HEK293 (cell line): ENCODE results near the gene SPEM3.

ENCODE experiments used
- CTCF ChIA-PET: fragments of 350-600 bp; formaldehyde crosslinking; extraction: SDS; loops from one replicate; lab custom pipeline; 2021; ENCODE audit warnings: antibody characterized with exemption; lab: Yijun Ruan, JAX
- POLR2A ChIA-PET: fragments of 300-600 bp; formaldehyde crosslinking; extraction: SDS; loops from one replicate; lab custom pipeline; 2020; ENCODE audit warnings: antibody characterized with exemption, inconsistent platforms; lab: Yijun Ruan, JAX
- H3K27ac ChIP-seq: fragments of 200-500 bp; sonication (Bioruptor generic); 2 replicates; pipeline ENCODE4 v1.5.1; 2014; ENCODE audit warnings: low read depth, low read length, control low read depth, inconsistent platforms; ENCODE audit errors: extremely low read depth
- H3K36me3 ChIP-seq, 2 experiments: fragments of 200-500 bp in 1 of 2; sonication (Bioruptor generic) in 1 of 2; 1 replicate in 1 of 2; 2 replicates in 1 of 2; pipeline ENCODE4 v1.5.1; 2014 to 2017; ENCODE audit warnings: inconsistent platforms in 2 of 2, low read length in 2 of 2; ENCODE audit not compliant: control insufficient read depth in 2 of 2, insufficient read depth in 1 of 2
- H3K4me1 ChIP-seq: fragments of 200-500 bp; sonication (Bioruptor generic); 2 replicates; pipeline ENCODE4 v1.5.1; 2014; ENCODE audit warnings: mild to moderate bottlenecking, low read length, inconsistent platforms; ENCODE audit not compliant: control insufficient read depth, insufficient read depth
- H3K4me3 ChIP-seq: 2 replicates; pipeline ENCODE4 v1.5.1; 2011; ENCODE audit warnings: low read depth, mild to moderate bottlenecking, control low read depth, low read length, moderate library complexity
- H3K9me3 ChIP-seq: fragments of 200-500 bp; sonication (Bioruptor generic); 2 replicates; pipeline ENCODE4 v1.5.1; 2014; ENCODE audit warnings: low read depth, low read length, inconsistent platforms; ENCODE audit not compliant: control insufficient read depth, insufficient read depth
- GFI1B ChIP-seq: fragments of 450-650 bp; formaldehyde crosslinking; IDR thresholded peaks from 2 replicates; pipeline ENCODE4 v1.5.1; 2016; ENCODE audit warnings: missing biosample characterization, missing genetic modification characterization
- OVOL3 ChIP-seq: fragments of 450-650 bp; formaldehyde crosslinking; IDR thresholded peaks from 2 replicates; pipeline ENCODE4 v1.5.1; 2016; ENCODE audit warnings: missing biosample characterization, missing genetic modification characterization
- PRDM1 ChIP-seq: fragments of 450-650 bp; formaldehyde crosslinking; IDR thresholded peaks from 2 replicates; pipeline ENCODE4; 2016; ENCODE audit warnings: missing biosample characterization, missing genetic modification characterization
- RBAK ChIP-seq: fragments of 450-650 bp; formaldehyde crosslinking; IDR thresholded peaks from 2 replicates; pipeline ENCODE4 v1.5.1; 2016; ENCODE audit warnings: missing biosample characterization, missing genetic modification characterization
- ZBTB20 ChIP-seq: fragments of 450-650 bp; formaldehyde crosslinking; IDR thresholded peaks from 2 replicates; pipeline ENCODE4 v1.5.1; 2016; ENCODE audit warnings: missing biosample characterization, missing genetic modification characterization
- ZFP41 ChIP-seq: fragments of 450-650 bp; formaldehyde crosslinking; IDR thresholded peaks from 2 replicates; pipeline ENCODE4 v1.5.1; 2016; ENCODE audit warnings: missing biosample characterization, missing genetic modification characterization, borderline replicate concordance
- ZIC2 ChIP-seq: fragments of 450-650 bp; formaldehyde crosslinking; IDR thresholded peaks from 2 replicates; pipeline ENCODE4 v1.5.1; 2016; ENCODE audit warnings: missing biosample characterization, missing genetic modification characterization
- ZNF112 ChIP-seq: fragments of 450-650 bp; formaldehyde crosslinking; IDR thresholded peaks from 2 replicates; pipeline ENCODE4 v1.5.0; 2017; ENCODE audit warnings: missing biosample characterization, missing genetic modification characterization
- ZNF138 ChIP-seq: fragments of 450-650 bp; formaldehyde crosslinking; IDR thresholded peaks from 2 replicates; pipeline ENCODE4 v1.5.1; 2016; ENCODE audit warnings: missing biosample characterization, missing genetic modification characterization, borderline replicate concordance
- ZNF2 ChIP-seq: fragments of 450-650 bp; formaldehyde crosslinking; IDR thresholded peaks from 2 replicates; pipeline ENCODE4 v1.5.1; 2016; ENCODE audit warnings: missing biosample characterization, missing genetic modification characterization
- ZNF23 ChIP-seq: fragments of 450-650 bp; formaldehyde crosslinking; IDR thresholded peaks from 2 replicates; pipeline ENCODE4 v1.5.1; 2016; ENCODE audit warnings: missing biosample characterization, missing genetic modification characterization, borderline replicate concordance
- ZNF24 ChIP-seq: fragments of 450-650 bp; formaldehyde crosslinking; IDR thresholded peaks from 2 replicates; pipeline ENCODE4 v1.5.1; 2016; ENCODE audit warnings: missing biosample characterization, missing genetic modification characterization
- ZNF341 ChIP-seq: fragments of 450-650 bp; formaldehyde crosslinking; IDR thresholded peaks from 2 replicates; pipeline ENCODE4; 2016; ENCODE audit warnings: low read depth, missing biosample characterization, missing genetic modification characterization
- ZNF529 ChIP-seq: fragments of 450-650 bp; formaldehyde crosslinking; IDR thresholded peaks from 2 replicates; pipeline ENCODE4 v1.5.1; 2017; ENCODE audit warnings: missing genetic modification characterization, missing biosample characterization; ENCODE audit not compliant: insufficient replicate concordance
- ZNF555 ChIP-seq: fragments of 450-650 bp; formaldehyde crosslinking; conservative IDR thresholded peaks from 2 replicates; pipeline ENCODE4 v1.5.1; 2017; ENCODE audit warnings: missing biosample characterization, mild to moderate bottlenecking, missing genetic modification characterization, inconsistent platforms
- ZNF621 ChIP-seq: fragments of 450-650 bp; formaldehyde crosslinking; IDR thresholded peaks from 2 replicates; pipeline ENCODE4 v1.5.1; 2017; ENCODE audit warnings: missing biosample characterization, missing genetic modification characterization
- ZNF624 ChIP-seq: fragments of 450-650 bp; formaldehyde crosslinking; IDR thresholded peaks from 2 replicates; pipeline ENCODE4 v1.5.1; 2017; ENCODE audit warnings: missing biosample characterization, missing genetic modification characterization
- ZNF707 ChIP-seq: fragments of 450-650 bp; formaldehyde crosslinking; IDR thresholded peaks from 2 replicates; pipeline ENCODE4 v1.5.1; 2016; ENCODE audit warnings: missing biosample characterization, missing genetic modification characterization
- ZNF776 ChIP-seq: fragments of 450-650 bp; formaldehyde crosslinking; IDR thresholded peaks from 2 replicates; pipeline ENCODE4 v1.5.0; 2017; ENCODE audit warnings: missing biosample characterization, missing genetic modification characterization, borderline replicate concordance
- ZSCAN16 ChIP-seq: fragments of 450-650 bp; formaldehyde crosslinking; IDR thresholded peaks from 2 replicates; pipeline ENCODE4 v1.5.1; 2016; ENCODE audit warnings: missing biosample characterization, missing genetic modification characterization
- TF ChIP-seq, protein P1 (sequence below): fragments of 450-650 bp; formaldehyde crosslinking; IDR thresholded peaks from 2 replicates; pipeline ENCODE4 v1.5.1; 2016; ENCODE audit warnings: missing biosample characterization, missing genetic modification characterization

The SPEM3 gene

DNA sequence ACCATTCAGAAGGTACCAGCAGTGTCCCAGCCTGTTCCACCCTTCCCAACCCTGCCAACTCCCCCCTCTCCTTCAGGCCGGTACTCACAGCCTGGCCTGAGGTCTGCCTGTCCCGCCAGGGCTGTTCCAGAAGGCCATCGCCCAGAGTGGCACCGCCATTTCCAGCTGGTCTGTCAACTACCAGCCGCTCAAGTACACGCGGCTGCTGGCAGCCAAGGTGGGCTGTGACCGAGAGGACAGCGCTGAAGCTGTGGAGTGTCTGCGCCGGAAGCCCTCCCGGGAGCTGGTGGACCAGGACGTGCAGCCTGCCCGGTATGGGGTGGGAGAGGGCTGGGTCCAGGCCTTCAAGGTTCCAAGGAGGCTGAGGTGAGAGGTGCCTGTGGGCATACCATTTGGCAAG is 13.8 kb upstream of the SPEM3 start:
- POLR2A ChIA-PET, result interaction anchor here (0.6 kb wide), 1 partner anchor 43 kb away, joined by 3 read pairs; no protein-coding TSS in a partner anchor
- H3K27ac ChIP-seq, result no peak overlapping the region
- H3K4me1 ChIP-seq, result no peaks in the 10 kb centered on the region
- peaks cover 3 to 59% of the 10 kb centered on the region in 2 experiments for H3K36me3 ChIP-seq
- TF ChIP-seq ZNF707 (tag by site-specific recombination), result no peak
- no peaks in the 10 kb centered on the region for H3K9me3 ChIP-seq
- CTCF ChIA-PET, result no interaction called here
- H3K4me3 ChIP-seq, result no peak overlapping the region

DNA sequence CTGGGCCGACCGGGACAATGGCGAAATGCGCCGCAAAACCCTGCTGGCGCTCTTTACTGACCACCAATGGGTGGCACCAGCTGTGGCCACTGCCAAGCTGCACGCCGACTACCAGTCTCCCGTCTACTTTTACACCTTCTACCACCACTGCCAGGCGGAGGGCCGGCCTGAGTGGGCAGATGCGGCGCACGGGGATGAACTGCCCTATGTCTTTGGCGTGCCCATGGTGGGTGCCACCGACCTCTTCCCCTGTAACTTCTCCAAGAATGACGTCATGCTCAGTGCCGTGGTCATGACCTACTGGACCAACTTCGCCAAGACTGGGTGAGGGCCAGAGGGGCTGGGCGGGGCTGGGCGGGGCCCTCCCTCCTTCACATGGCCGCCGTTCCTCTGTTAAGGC is 12.9 kb upstream of the SPEM3 start:
- CTCF ChIA-PET, result interaction anchor here (0.6 to 1.0 kb wide), 3 partner anchors 8 to 45 kb away, joined by 3 to 4 read pairs (median 3); partner anchors contain the start of gene NLGN2
- H3K4me3 ChIP-seq, result no peak overlapping the region
- POLR2A ChIA-PET, result no interaction called here

DNA sequence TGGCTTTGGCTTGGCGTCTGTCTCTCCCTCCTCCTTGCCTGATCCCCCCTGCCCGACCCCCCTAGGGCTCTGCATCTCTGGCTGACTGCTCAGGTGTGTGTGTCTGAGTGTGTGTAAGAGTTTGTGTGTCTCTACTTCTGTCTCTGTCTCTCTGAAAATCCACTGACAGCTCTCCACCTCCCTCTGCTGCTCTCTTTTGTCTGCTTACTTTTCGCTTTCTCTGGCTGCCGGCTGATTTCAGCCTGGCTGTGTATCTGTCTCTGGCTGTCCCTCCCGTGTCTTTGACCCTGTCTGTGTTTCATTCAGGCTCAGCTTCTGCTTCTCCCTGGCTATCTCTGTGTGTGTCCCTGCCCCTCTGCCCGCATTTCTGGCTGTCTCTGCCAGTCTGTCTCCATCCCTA is 12.3 kb upstream of the SPEM3 start:
- no peak overlapping the region for H3K4me3 ChIP-seq
- H3K27ac ChIP-seq, result no peak overlapping the region
- ChIA-PET POLR2A (interaction anchor here (0.9 to 1.4 kb wide), 2 partner anchors 10 to 12 kb away, joined by 3 to 5 read pairs; partner anchors contain the start of gene TMEM256), CTCF (interaction anchor here (0.6 to 1.0 kb wide), 3 partner anchors 9 to 45 kb away, joined by 3 to 4 read pairs (median 3); partner anchors contain the start of gene NLGN2)
- H3K4me1 ChIP-seq, result no peaks in the 10 kb centered on the region
- no peaks in the 10 kb centered on the region for H3K9me3 ChIP-seq
- peaks cover 0 to 46% of the 10 kb centered on the region in 2 experiments; a peak in 2 of 3 replicates for H3K36me3 ChIP-seq
- TF ChIP-seq ZNF23 (tag by site-specific recombination) (no peak), ZNF341 (tag by site-specific recombination) (peak; percentile 71), ZNF112 (tag by site-specific recombination) (no peak), PRDM1 (0 out of 2 replicates have a peak, but pooled peaks have one; percentile 35), ZNF776 (no peak), ZSCAN16 (tag by site-specific recombination) (no peak)
- TF ChIP-seq, all 188 proteins: peak for 2

More for the DNA sequence above, 12.9 kb upstream of the SPEM3 start:
- no peaks in the 10 kb centered on the region for H3K4me1 ChIP-seq
- H3K36me3 ChIP-seq, result peaks cover 0 to 50% of the 10 kb centered on the region in 2 experiments; a peak in 2 of 3 replicates
- no peaks in the 10 kb centered on the region for H3K9me3 ChIP-seq
- TF ChIP-seq ZNF555, result no peak
- no peak overlapping the region for H3K27ac ChIP-seq

DNA sequence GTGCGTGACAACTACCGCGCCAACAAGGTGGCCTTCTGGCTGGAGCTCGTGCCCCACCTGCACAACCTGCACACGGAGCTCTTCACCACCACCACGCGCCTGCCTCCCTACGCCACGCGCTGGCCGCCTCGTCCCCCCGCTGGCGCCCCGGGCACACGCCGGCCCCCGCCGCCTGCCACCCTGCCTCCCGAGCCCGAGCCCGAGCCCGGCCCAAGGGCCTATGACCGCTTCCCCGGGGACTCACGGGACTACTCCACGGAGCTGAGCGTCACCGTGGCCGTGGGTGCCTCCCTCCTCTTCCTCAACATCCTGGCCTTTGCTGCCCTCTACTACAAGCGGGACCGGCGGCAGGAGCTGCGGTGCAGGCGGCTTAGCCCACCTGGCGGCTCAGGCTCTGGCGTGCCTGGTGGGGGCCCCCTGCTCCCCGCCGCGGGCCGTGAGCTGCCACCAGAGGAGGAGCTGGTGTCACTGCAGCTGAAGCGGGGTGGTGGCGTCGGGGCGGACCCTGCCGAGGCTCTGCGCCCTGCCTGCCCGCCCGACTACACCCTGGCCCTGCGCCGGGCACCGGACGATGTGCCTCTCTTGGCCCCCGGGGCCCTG is 11.5 kb upstream of the SPEM3 start:
- ChIA-PET POLR2A (interaction anchor here (0.9 to 1.4 kb wide), 2 partner anchors 11 to 13 kb away, joined by 3 to 5 read pairs; partner anchors contain the start of gene TMEM256), CTCF (interaction anchor here (1.0 kb wide), 1 partner anchor 19 kb away, joined by 4 read pairs; no protein-coding TSS in a partner anchor)
- peaks cover 0 to 46% of the 10 kb centered on the region in 2 experiments; a peak in 2 of 3 replicates for H3K36me3 ChIP-seq

More for the DNA sequence above, 11.5 kb upstream of the SPEM3 start:
- TF ChIP-seq ZNF138 (tag by site-specific recombination) (no peak), ZFP41 (tag by site-specific recombination) (no peak), OVOL3 (no peak), ZNF529 (tag by site-specific recombination) (no peak), ZNF624 (tag by site-specific recombination) (no peak), ZIC2 (tag by site-specific recombination) (no peak), GFI1B (tag by site-specific recombination) (no peak), ZNF2 (tag by site-specific recombination) (no peak), ZBTB20 (tag by site-specific recombination) (no peak), ZNF621 (tag by site-specific recombination) (no peak), ZNF24 (tag by site-specific recombination) (no peak), RBAK (no peak)
- TF ChIP-seq, protein P1, sequence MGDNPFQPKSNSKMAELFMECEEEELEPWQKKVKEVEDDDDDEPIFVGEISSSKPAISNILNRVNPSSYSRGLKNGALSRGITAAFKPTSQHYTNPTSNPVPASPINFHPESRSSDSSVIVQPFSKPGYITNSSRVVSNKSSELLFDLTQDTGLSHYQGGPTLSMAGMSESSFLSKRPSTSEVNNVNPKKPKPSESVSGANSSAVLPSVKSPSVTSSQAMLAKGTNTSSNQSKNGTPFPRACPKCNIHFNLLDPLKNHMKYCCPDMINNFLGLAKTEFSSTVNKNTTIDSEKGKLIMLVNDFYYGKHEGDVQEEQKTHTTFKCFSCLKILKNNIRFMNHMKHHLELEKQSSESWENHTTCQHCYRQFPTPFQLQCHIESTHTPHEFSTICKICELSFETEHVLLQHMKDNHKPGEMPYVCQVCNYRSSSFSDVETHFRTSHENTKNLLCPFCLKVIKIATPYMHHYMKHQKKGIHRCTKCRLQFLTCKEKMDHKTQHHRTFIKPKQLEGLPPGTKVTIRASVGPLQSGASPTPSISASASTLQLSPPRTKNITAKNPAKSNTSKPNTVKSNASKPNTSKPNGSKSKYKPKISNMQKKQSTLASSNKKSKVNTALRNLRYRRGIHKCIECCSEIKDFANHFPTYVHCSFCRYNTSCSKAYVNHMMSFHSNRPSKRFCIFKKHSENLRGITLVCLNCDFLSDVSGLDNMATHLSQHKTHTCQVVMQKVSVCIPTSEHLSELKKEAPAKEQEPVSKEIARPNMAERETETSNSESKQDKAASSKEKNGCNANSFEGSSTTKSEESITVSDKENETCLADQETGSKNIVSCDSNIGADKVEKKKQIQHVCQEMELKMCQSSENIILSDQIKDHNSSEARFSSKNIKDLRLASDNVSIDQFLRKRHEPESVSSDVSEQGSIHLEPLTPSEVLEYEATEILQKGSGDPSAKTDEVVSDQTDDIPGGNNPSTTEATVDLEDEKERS, result no peak
- no peaks in the 10 kb centered on the region for H3K4me1 ChIP-seq
- H3K4me3 ChIP-seq, result no peak overlapping the region
- H3K9me3 ChIP-seq, result no peaks in the 10 kb centered on the region
- no peak overlapping the region for H3K27ac ChIP-seq
